Ishikawa (cell line): Measurements from ENCODE around the gene KCTD11.

Experiments
- CEBPB ChIP-seq: IDR thresholded peaks from 2 replicates; pipeline ENCODE4 v1.6.1; 2012
- CREB1 ChIP-seq: IDR thresholded peaks from 2 replicates; pipeline ENCODE4 v1.6.1; 2012; ENCODE audit warnings: low read depth
- EGR1 ChIP-seq: IDR thresholded peaks from 2 replicates; pipeline ENCODE4 v1.6.1; 2012
- EP300 ChIP-seq: IDR thresholded peaks from 2 replicates; pipeline ENCODE4 v1.6.1; 2012; ENCODE audit warnings: borderline replicate concordance
- FOXM1 ChIP-seq: IDR thresholded peaks from 2 replicates; pipeline ENCODE4 v1.6.1; 2012; ENCODE audit warnings: low read depth, borderline replicate concordance
- MAX ChIP-seq: IDR thresholded peaks from 2 replicates; pipeline ENCODE4 v1.6.1; 2012
- NFIC ChIP-seq: IDR thresholded peaks from 2 replicates; pipeline ENCODE4 v1.6.1; 2012
- REST ChIP-seq: IDR thresholded peaks from 2 replicates; pipeline ENCODE4 v1.6.1; 2012; ENCODE audit warnings: low read depth, mild to moderate bottlenecking
- TAF1 ChIP-seq: IDR thresholded peaks from 2 replicates; pipeline ENCODE4 v1.6.1; 2012; ENCODE audit warnings: low read depth, mild to moderate bottlenecking
- TCF12 ChIP-seq: IDR thresholded peaks from 2 replicates; pipeline ENCODE4 v1.6.1; 2012; ENCODE audit warnings: low read depth
- TEAD4 ChIP-seq: IDR thresholded peaks from 2 replicates; pipeline ENCODE4 v1.6.1; 2012
- USF1 ChIP-seq: IDR thresholded peaks from 2 replicates; pipeline ENCODE4 v1.6.1; 2012
- YY1 ChIP-seq: IDR thresholded peaks from 2 replicates; pipeline ENCODE4 v1.6.1; 2012; ENCODE audit warnings: low read depth
- ZBTB7A ChIP-seq: IDR thresholded peaks from 2 replicates; pipeline ENCODE4 v1.6.1; 2012; ENCODE audit warnings: low read depth

The KCTD11 gene

GRCh38 chr17:7383742-7384488, 32.0 kb downstream of the KCTD11 start:
- TF ChIP-seq FOXM1 (no peak), TCF12 (no peak), CEBPB (no peak), TEAD4 (no peak), REST (no peak), EP300 (no peak), MAX (no peak), NFIC (no peak), USF1 (no peak), YY1 (no peak), CREB1 (no peak)

- TF ChIP-seq TCF12: no peak
- no peak for TF ChIP-seq REST
- no peak for TF ChIP-seq TEAD4
- TF ChIP-seq ZBTB7A: no peak
- no peak for TF ChIP-seq MAX
- TF ChIP-seq YY1: no peak
- no peak for TF ChIP-seq USF1
- TF ChIP-seq CREB1: no peak
- no peak for TF ChIP-seq EGR1
- no peak for TF ChIP-seq CEBPB
- no peak for TF ChIP-seq EP300
Observed at GRCh38 chr17:7384489-7385081, 32.6 kb downstream of the KCTD11 start.

- TF ChIP-seq NFIC (no peak), YY1 (no peak), TAF1 (no peak), FOXM1 (no peak), CEBPB (no peak), TEAD4 (no peak)
Observed at GRCh38 chr17:7388856-7389255, 36.9 kb downstream of the KCTD11 start.

- TF ChIP-seq REST: no peak
- TF ChIP-seq MAX: no peak
Observed at GRCh38 chr17:7389924-7390910, 38.3 kb downstream of the KCTD11 start.
